SKM-1 (cell line): ENCODE measurements around the gene CNTNAP2.
"Not testable (repeated sequence)": the region's sequence is repeated elsewhere in the genome, so short reads cannot be mapped to it uniquely, and the experiment has no call there.

ENCODE experiments used
- DNase-seq: peaks from one replicate; lab custom pipeline; 2025; ENCODE audit not compliant: unreplicated experiment; lab: John Stamatoyannopoulos, UW

CNTNAP2 gene

GRCh38 chr7:148437043-148437442, 2320.4 kb downstream of the CNTNAP2 start:
- DNase-seq, result no peak

GRCh38 chr7:148442141-148442655, 2325.6 kb downstream of the CNTNAP2 start:
- no peak for DNase-seq

GRCh38 chr7:148442933-148443332, 2326.3 kb downstream of the CNTNAP2 start:
- DNase-seq, result no peak

- no peak for DNase-seq
Observed at GRCh38 chr7:148445260-148446044, 2328.9 kb downstream of the CNTNAP2 start.

GRCh38 chr7:148447221-148447849, 2330.7 kb downstream of the CNTNAP2 start:
- no peak for DNase-seq

- DNase-seq, result not testable (repeated sequence)
Observed at GRCh38 chr7:148451526-148451925, 2334.9 kb downstream of the CNTNAP2 start.

- DNase-seq, result no peak
Observed at GRCh38 chr7:148456351-148456750, 2339.8 kb downstream of the CNTNAP2 start.

GRCh38 chr7:148457310-148457921, 2340.8 kb downstream of the CNTNAP2 start:
- DNase-seq, result no peak

GRCh38 chr7:148458263-148458662, 2341.7 kb downstream of the CNTNAP2 start:
- DNase-seq, result no peak

- no peak for DNase-seq
Observed at GRCh38 chr7:148461392-148462179, 2345.0 kb downstream of the CNTNAP2 start.

GRCh38 chr7:148462774-148463173, 2346.2 kb downstream of the CNTNAP2 start:
- not testable (repeated sequence) for DNase-seq

- DNase-seq, result no peak
Observed at GRCh38 chr7:148463210-148463609, 2346.6 kb downstream of the CNTNAP2 start.

- no peak for DNase-seq
Observed at GRCh38 chr7:148464947-148465346, 2348.3 kb downstream of the CNTNAP2 start.

- not testable (repeated sequence) for DNase-seq
Observed at GRCh38 chr7:148465441-148465840, 2348.8 kb downstream of the CNTNAP2 start.

GRCh38 chr7:148466120-148466519, 2349.5 kb downstream of the CNTNAP2 start:
- DNase-seq, result no peak

GRCh38 chr7:148468700-148469098, 2352.1 kb downstream of the CNTNAP2 start:
- no peak for DNase-seq
